IMR-90 (cell line): ENCODE measurements around the gene GBP3. TPM values are rescaled to one million over a fixed set of nuclear protein-coding genes. Genes with fewer than 3 reads are reported as not detected.
"Not testable (repeated sequence)": the region's sequence is repeated elsewhere in the genome, so short reads cannot be mapped to it uniquely, and the experiment has no call there.

Experiments
- ATAC-seq: fragments of 200-7000 bp; cut with Tn5 transposase; 2 replicates; pipeline ENCODE4 v1.9.1; 2020; ENCODE audit warnings: low read depth, mild to moderate bottlenecking, moderate library complexity
- BruUV-seq: library from RNA; stranded (reverse); fragments of 400-500 nt; replicated peaks from 2 replicates; lab custom pipeline; 2021; lab: Mats Ljungman, UMichigan
- CTCF ChIA-PET: fragments of 300-600 bp; formaldehyde crosslinking; extraction: SDS; loops from one replicate; lab custom pipeline; 2021; ENCODE audit warnings: antibody characterized with exemption; lab: Yijun Ruan, JAX
- POLR2A ChIA-PET: fragments of 300-600 bp; sonication (Branson Sonifier 250); formaldehyde crosslinking; loops from one replicate; lab custom pipeline; 2022; ENCODE audit warnings: antibody characterized with exemption; ENCODE audit not compliant: unreplicated experiment; lab: Charles Lee
- DNase-seq: peaks from one replicate; pipeline ENCODE4 v3.0.0; 2013
- H2AFZ ChIP-seq: replicated peaks from 2 replicates; pipeline ENCODE3; 2013; ENCODE audit warnings: low read length, mild to moderate bottlenecking; ENCODE audit not compliant: poor library complexity
- H2AK5ac ChIP-seq: 2 replicates; pipeline ENCODE4 v1.6.1; 2013; ENCODE audit warnings: low read depth, low read length, inconsistent platforms
- H2AK9ac ChIP-seq: replicated peaks from 2 replicates; pipeline ENCODE3; 2013; ENCODE audit warnings: mild to moderate bottlenecking, low read depth, low read length, moderate library complexity; ENCODE audit not compliant: poor library complexity
- H2BK120ac ChIP-seq: 2 replicates; pipeline ENCODE4 v1.6.1; 2013; ENCODE audit warnings: low read depth, low read length, inconsistent platforms
- H2BK15ac ChIP-seq: 3 replicates; pipeline ENCODE4 v1.6.1; 2013; ENCODE audit warnings: low read depth, low read length, inconsistent platforms
- H2BK20ac ChIP-seq: 2 replicates; pipeline ENCODE4 v1.6.1; 2013; ENCODE audit warnings: low read depth, mild to moderate bottlenecking, inconsistent platforms, low read length, moderate library complexity
- H2BK5ac ChIP-seq: 2 replicates; pipeline ENCODE4 v1.6.1; 2013; ENCODE audit warnings: mild to moderate bottlenecking, low read depth, low read length, inconsistent platforms; ENCODE audit not compliant: poor library complexity, severe bottlenecking
- H3K14ac ChIP-seq: replicated peaks from 2 replicates; pipeline ENCODE4 v1.6.1; 2013; ENCODE audit warnings: low read depth, low read length, inconsistent platforms
- H3K18ac ChIP-seq: 2 replicates; pipeline ENCODE4 v1.6.1; 2013; ENCODE audit warnings: low read depth, low read length, control low read depth
- H3K23ac ChIP-seq: 2 replicates; pipeline ENCODE4 v1.6.1; 2013; ENCODE audit warnings: low read depth, low read length, inconsistent platforms
- H3K27ac ChIP-seq: 2 replicates; pipeline ENCODE4 v1.5.1; 2013; ENCODE audit warnings: mild to moderate bottlenecking, control low read depth, low read length; ENCODE audit not compliant: insufficient read depth
- H3K27me3 ChIP-seq: 2 replicates; pipeline ENCODE4 v1.6.1; 2013; ENCODE audit warnings: low read length; ENCODE audit not compliant: control insufficient read depth, insufficient read depth
- H3K36me3 ChIP-seq: 2 replicates; pipeline ENCODE4 v1.6.1; 2013; ENCODE audit warnings: low read length, mixed read lengths; ENCODE audit not compliant: control insufficient read depth, insufficient read depth
- H3K4ac ChIP-seq: 2 replicates; pipeline ENCODE4 v1.6.1; 2013; ENCODE audit warnings: low read depth, low read length, inconsistent platforms
- H3K4me1 ChIP-seq: 2 replicates; pipeline ENCODE4 v1.6.1; 2013; ENCODE audit warnings: low read length, mixed read lengths; ENCODE audit not compliant: control insufficient read depth, insufficient read depth
- H3K4me2 ChIP-seq: 2 replicates; pipeline ENCODE4 v1.6.1; 2013; ENCODE audit warnings: low read depth, mild to moderate bottlenecking, control low read depth, low read length, moderate library complexity
- H3K4me3 ChIP-seq: 2 replicates; pipeline ENCODE4 v1.5.1; 2013; ENCODE audit warnings: low read depth, mild to moderate bottlenecking, control low read depth, low read length, moderate library complexity; ENCODE audit not compliant: insufficient read depth
- H3K56ac ChIP-seq: 2 replicates; pipeline ENCODE4 v1.6.1; 2013; ENCODE audit warnings: low read length, inconsistent platforms; ENCODE audit not compliant: insufficient read depth; ENCODE audit errors: extremely low read depth
- H3K79me1 ChIP-seq, 2 experiments: 2 replicates each; pipeline ENCODE4 v1.6.1; 2013; ENCODE audit warnings: low read length in 2 of 2, inconsistent platforms in 1 of 2, low read depth in 1 of 2
- H3K9ac ChIP-seq: 2 replicates; pipeline ENCODE4 v1.6.1; 2013; ENCODE audit warnings: low read depth, low read length, control low read depth
- H3K9me1 ChIP-seq: 2 replicates; pipeline ENCODE4 v1.6.1; 2013; ENCODE audit warnings: low read length, inconsistent platforms; ENCODE audit not compliant: insufficient read depth
- H3K9me3 ChIP-seq: 2 replicates; pipeline ENCODE4 v1.6.1; 2013; ENCODE audit warnings: low read length; ENCODE audit not compliant: control insufficient read depth, insufficient read depth
- H4K20me1 ChIP-seq: 2 replicates; pipeline ENCODE4 v1.6.1; 2013; ENCODE audit warnings: low read length, inconsistent platforms; ENCODE audit not compliant: insufficient read depth
- H4K5ac ChIP-seq: 2 replicates; pipeline ENCODE4 v1.6.1; 2013; ENCODE audit warnings: mild to moderate bottlenecking, low read depth, low read length, control low read depth
- H4K8ac ChIP-seq, 2 experiments: 2 replicates each; pipeline ENCODE4 v1.6.1; 2013; ENCODE audit warnings: low read depth in 2 of 2, low read length in 2 of 2, control low read depth in 1 of 2, inconsistent platforms in 1 of 2
- H4K91ac ChIP-seq: 2 replicates; pipeline ENCODE4 v1.6.1; 2013; ENCODE audit warnings: low read depth, low read length, inconsistent platforms; ENCODE audit not compliant: insufficient read depth
- WGBS, 2 experiments: methylation state at CpG; one replicate each; pipeline versions ENCODE4 v1.1.5 to v1.1.7; 2013; ENCODE audit warnings: missing lambda C conversion rate in 2 of 2; ENCODE audit not compliant: insufficient read length in 1 of 2; ENCODE audit errors: extremely low coverage in 2 of 2; 5-methylcytosine and 5-hydroxymethylcytosine counted together
- dilution Hi-C: fragments of 300-500 bp; cut with HindIII; formaldehyde crosslinking; loops from one replicate; pipeline ENCODE4 v1.14.3; 2018; ENCODE audit warnings: low sequenced_read_pairs; ENCODE audit not compliant: unreplicated experiment
- in situ Hi-C: fragments of 300-500 bp; cut with MboI; formaldehyde crosslinking; loops from 3 replicates; pipeline ENCODE4 v1.14.3; 2019; ENCODE audit warnings: low sequenced_read_pairs, inconsistent platforms, mixed read lengths
- intact Hi-C: fragments of 100-400 bp; cut with micrococcal nuclease; formaldehyde crosslinking; loops from 2 replicates; pipeline ENCODE4 v1.10.0; 2022
- polyA plus RNA-seq, 3 experiments: library from polyadenylated mRNA; depleted of rRNA; stranded (reverse); fragments of >200 nt; gene quantifications; 2 replicates each; pipeline ENCODE4 v1.2.3, GENCODE V29; 2012; ENCODE audit warnings: low replicate concordance in 1 of 3
- total RNA-seq: library from RNA; depleted of rRNA; stranded (reverse); fragments of >200 nt; gene quantifications from 2 replicates; pipeline ENCODE4 v1.2.3, GENCODE V29; 2012

The GBP3 gene
- total and polyA plus RNA-seq, 2 of the 4 experiments (the other 2 are of a cell fraction), result 21.9 to 50.0 TPM

- H4K20me1 ChIP-seq, H3K14ac ChIP-seq, POLR2A ChIA-PET, H2BK20ac ChIP-seq, CTCF ChIA-PET, H3K4me2 ChIP-seq, H3K4me1 ChIP-seq, H2BK5ac ChIP-seq, H2AK5ac ChIP-seq, DNase-seq, H3K23ac ChIP-seq, H3K36me3 ChIP-seq, dilution Hi-C loops, H3K9me1 ChIP-seq, H4K5ac ChIP-seq, H4K91ac ChIP-seq, intact Hi-C loops, H2AK9ac ChIP-seq, H3K9me3 ChIP-seq, H4K8ac ChIP-seq, H3K4me3 ChIP-seq, H3K4ac ChIP-seq, H3K27me3 ChIP-seq, BruUV-seq, in situ Hi-C loops, H3K18ac ChIP-seq, H2AFZ ChIP-seq, H3K27ac ChIP-seq, H3K9ac ChIP-seq, H2BK120ac ChIP-seq, ATAC-seq, H3K56ac ChIP-seq, H2BK15ac ChIP-seq: not testable (repeated sequence)
- 95% methylated on average over 4 of the region's 13 CpGs; no CpG with 5 or more reads in 1 of the 2 experiments for WGBS, 2 experiments
- peaks cover 14 to 16% of the 10 kb centered on the region in 2 experiments for H3K79me1 ChIP-seq
These were observed 48.0 kb downstream of the GBP3 start for GRCh38 chr1:88974616-88975172.
